ENCODE results near the gene CKLF.
"Not testable (repeated sequence)": the region's sequence is repeated elsewhere in the genome, so short reads cannot be mapped to it uniquely, and the experiment has no call there.

The CKLF gene

GRCh38 chr16:66596986-66597848, 44.8 kb downstream of the CKLF start:
- no peak for DNase-seq (ENCODE audit: low read depth, low spot score)

DNA sequence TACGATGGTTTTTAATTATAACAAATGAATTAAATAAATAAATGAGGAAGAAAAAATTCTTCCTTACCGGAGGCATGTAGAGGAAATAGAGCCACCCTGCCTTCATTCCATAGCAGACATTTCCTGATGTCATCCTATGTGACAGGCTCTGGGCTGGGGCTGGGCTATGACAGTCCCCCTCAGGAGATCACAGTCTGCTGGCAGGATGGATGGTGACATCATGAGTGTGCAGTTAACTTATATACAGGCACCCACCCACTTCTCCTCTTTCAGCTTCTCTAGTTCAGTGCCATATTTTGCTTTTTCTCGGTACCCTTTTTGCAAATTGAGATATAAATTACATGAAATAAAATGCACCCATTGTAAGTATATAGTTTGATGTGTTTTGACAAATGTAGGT, 45.7 kb downstream of the CKLF start:
- no peak for DNase-seq (ENCODE audit: low read depth, low spot score)

- DNase-seq (ENCODE audit: low read depth, low spot score): no peak
Observed at GRCh38 chr16:66599726-66600125, 47.4 kb downstream of the CKLF start.

GRCh38 chr16:66600477-66600876, 48.1 kb downstream of the CKLF start:
- no peak for DNase-seq (ENCODE audit: low read depth, low spot score)

DNA sequence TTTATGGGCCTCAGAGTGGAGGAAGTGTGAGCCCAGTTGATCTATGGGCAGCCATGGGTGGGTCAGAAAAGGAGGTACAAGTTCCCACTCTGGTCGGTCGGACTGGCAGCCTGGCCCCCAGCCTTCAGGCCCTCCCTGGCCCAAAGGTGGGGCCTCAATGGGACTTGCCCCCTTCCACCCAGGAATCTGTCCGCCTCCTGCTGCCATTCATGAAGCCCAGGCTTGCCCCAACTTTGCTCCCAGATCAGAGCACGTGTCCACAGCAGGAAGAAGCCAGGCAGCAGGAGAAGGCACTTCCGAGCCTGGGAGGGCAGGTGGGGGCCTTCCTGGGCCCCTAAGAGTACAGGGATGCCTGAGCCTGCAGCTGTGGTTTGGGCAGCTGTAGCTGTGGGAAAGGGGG, 49.1 kb downstream of the CKLF start:
- DNase-seq (ENCODE audit: low read depth, low spot score): no peak

DNA sequence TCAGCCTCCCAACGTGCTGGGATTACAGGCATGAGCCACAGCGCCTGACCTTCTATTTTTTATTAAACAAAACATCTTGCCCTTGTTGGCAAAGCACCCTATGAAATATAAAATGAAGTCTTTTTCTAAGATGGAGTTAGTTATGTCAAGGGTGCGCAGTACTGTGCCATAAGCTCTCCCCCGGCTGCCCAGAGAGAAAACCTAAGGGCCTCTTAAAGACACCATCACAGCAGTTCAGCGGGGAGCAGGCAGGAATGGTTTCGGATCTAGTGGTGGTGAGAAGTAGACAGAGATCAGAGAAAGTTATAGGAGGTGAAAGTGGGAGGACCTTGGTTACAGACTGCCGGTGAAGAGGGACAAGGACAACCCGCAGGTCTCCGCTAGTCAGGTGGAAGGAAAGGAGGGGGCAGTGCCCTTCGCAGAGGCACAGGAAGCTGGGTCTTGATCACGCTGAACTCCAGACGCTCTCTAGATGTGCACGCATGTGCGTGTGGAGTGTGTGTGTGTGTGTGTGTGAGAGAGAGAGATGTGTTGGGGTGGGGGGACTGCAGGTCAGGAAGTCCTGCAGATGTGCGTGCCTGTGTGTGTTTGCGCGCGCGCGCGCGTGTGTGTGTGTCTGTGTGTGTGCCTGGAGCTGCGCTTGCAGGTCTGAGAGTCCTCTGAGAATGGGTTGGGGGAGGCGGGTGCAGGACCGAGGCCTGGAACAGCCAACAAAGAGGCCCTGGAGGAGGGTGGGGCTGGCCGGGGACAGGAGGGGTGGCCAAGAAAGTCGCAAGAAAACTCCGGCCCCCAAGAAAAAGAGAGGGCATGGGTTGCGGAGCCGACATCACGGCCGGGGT, 51.4 kb downstream of the CKLF start:
- DNase-seq (ENCODE audit: low read depth, low spot score): peak; percentile 27

DNA sequence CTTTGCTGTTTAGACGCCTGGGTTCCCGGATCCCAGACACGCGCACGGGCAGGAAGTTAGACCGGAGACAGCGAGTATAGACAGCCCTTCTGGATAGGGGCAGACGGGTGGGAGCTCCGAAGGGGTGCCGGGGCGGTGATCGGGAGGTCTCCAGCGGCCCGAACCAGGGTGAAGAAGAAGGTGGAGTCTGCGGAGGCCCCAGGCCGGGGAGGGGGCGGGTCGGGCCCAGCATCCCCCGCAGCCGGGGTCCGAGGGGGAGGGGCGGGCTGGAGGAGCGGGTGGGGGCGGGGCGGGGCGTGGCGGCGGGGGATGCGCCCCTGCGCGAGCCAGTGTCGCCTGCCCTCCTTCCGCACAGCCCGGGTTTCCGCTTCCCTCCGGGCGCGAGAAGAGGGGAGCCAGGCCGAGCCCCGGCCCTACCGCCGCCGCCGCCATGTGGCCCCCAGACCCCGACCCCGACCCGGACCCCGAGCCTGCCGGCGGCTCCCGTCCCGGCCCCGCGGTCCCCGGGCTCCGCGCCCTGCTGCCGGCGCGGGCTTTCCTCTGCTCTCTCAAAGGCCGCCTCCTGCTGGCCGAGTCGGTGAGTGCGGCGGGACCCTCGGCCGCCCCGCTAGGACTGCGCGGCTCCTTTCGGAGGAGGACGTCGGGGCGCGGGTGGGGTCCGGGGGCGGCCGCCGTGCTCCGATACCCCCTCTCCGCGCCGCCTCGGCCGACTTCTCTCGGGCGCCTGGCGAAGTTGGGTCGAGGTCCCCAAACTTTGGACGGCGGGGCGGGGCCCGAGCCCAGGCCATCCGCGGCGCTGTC, 52.2 kb downstream of the CKLF start, which contains the start of gene CMTM3:
Gene CMTM3 (plus strand): TSS at position 329 of the 801 bp plus-strand sequence. CDS start 102 bp downstream, at position 431.
- peak; percentile 50 for DNase-seq (ENCODE audit: low read depth, low spot score)

DNA sequence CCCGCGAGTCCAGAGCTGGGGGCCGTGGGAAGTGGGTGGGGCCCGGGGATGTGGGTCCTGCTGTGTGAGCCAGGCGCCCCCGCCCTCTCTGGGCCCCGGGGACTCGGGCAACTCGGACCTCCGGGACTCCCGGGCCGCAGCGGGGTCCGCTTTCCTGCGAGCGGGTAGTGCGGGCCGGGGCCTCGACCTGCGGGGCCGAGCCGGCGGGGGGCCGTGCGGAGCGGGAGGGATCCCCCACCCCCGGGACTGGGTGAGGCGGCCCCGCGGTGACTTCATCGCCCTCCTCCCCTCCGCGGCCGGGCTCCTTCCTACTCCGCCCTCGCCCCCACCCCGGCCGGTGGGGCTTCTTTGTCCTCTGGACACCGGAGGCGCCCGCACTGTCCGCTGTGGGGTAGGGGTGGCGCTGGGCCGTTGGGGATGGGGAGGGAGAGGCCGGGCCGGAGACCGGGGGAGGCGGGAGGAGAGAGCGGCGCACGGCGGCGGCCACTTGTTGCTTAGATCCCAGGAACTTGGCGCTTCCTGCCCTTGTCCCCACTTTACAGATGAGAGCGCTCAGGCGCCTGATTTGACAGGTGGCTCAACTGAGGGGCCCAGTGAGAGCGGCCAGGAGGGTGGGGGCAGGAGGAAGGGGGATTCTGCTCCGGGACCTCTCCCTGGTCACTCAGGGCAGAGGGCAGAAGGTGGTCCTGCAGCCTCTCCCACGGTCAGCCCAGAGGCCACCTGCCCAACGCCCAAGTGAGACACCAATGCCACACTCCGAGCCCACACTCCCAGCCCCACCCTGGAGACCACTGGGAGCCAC, 53.0 kb downstream of the CKLF start:
- no peak for DNase-seq (ENCODE audit: low read depth, low spot score)

DNA sequence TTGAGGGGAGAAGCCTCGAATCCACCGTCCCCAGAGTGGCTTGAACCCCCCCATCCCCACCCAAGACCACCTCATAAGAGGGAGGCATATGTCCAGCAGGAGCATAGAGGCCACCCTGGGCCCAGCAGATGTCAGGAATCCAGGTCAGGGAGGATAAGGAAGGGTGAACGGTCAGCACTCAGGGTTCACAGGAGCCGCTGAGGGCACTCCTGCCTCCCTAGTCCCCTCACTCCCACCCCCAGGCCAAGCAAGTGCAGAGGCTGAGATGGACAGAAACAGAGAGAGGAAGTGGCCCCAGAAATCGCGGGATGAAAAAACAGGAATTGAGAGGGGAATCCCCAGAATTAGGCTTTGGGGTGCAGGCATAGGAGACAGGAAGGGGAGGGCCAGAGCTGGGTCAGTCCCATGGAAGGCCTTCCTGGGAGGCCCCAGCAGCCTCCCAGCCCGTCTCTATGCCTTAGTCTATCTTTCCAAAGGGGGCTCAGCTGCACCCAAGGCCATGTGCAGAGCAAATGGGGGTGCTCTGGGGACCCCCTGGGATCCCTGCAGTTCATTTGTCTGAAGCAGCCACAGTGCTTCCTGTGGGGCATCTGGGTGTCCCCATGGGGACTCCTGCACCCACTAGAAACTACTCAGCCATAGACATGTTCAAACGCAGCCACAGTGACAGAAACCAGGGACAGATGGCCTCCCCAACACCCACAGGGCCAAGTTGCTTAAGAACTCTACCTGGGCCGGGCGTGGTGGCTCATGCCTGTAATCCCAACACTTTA, 53.8 kb downstream of the CKLF start:
- no peak for DNase-seq (ENCODE audit: low read depth, low spot score)

- peak; percentile 65 for DNase-seq (ENCODE audit: low read depth, low spot score)
Observed at GRCh38 chr16:66608241-66609138, 56.1 kb downstream of the CKLF start.

DNA sequence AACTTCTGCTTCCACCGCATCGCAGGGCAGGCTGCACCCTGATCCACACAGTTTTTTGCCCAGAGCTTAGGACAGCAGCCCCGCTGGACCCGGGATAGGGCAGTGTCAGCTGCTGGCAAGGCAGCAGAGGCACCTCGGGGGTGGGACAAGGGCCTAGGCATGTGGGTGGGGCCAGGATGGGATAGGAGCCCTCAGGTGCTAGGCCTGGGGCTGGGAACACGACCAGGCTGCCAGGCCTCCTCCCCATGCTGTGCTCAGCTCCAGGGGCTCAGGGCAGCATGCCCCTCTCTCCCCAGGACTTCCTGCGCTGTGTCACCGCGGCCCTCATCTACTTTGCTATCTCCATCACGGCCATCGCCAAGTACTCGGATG, 56.7 kb downstream of the CKLF start:
- DNase-seq (ENCODE audit: low read depth, low spot score): no peak

GRCh38 chr16:66610111-66610820, 57.9 kb downstream of the CKLF start:
- DNase-seq (ENCODE audit: low read depth, low spot score): no peak

DNA sequence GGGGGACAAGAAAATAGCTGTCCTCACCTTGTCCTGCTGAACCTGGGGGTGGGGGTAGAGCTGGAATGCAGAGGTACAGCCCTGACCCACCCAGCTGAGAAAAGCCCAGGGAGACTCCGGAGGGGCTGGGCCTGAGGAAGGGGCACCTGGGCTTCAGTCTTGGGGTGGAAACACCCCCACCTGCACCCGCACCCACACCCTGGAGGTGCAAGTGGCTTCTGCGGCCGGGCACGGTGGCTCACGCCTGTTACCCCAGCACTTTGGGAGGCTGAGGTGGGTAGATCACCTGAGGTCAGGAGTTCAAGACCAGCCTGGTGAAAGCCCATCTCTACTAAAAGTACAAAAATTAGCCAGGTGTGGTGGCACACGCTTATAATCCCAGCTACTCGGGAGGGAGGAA, 59.5 kb downstream of the CKLF start:
- DNase-seq (ENCODE audit: low read depth, low spot score): not testable (repeated sequence)

DNA sequence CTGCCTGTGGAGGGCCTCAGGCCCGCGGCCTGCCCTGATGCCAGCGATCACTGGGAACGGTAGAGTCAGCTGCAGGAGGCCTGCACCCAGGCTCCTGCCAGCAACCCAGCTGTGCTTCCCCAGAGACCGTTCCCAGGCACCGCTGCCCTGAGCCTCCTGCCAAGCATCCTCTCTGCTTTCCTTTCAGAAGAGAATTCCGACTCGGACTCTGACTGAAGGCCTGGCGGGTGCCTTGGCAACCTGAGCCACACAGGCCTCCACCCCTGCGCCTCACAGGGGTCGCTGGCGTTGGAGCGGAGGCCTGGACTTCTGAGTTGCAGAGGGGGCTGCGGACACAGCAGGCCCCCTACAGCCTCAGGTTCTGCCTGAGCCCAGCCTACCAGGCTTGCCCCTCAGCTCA, 60.0 kb downstream of the CKLF start:
- no peak for DNase-seq (ENCODE audit: low read depth, low spot score)

DNA sequence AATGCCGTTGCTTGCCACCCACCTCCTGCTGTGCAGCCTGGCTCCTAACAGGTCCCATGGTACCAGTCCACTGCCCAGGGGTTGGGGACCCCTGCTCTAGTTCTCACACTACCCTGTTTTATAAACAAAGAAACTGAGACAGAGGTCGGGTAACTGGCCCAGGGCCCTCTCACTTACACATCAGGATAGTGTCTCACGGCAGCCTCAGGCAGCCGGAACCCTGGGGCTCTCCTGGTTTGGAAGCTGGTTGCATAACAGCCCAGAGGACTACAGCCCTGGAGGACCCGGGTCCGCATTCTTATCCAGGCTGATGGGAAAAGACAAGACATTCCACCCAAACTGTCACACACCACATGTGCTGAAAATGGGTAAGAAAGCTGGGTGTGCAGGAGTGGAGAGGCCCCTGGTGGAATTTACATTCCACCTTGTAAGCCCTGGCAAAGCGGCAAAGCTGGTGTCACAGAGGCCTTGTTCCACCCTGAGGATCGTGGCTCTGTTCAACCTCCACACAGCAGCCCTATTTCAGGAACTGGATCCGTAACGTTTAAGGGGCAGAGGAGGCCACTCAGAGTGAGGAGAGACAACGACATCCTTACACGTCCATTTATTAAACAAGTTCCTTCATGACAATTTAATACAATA, 61.9 kb downstream of the CKLF start:
- no peak for DNase-seq (ENCODE audit: low read depth, low spot score)
